GM21367 (cell line): ENCODE results near the gene TCTN2.

ENCODE experiments used
- ATAC-seq: cut with Tn5 transposase; IDR thresholded peaks from one replicate; pipeline ENCODE4 v1.9.1; 2021; ENCODE audit not compliant: unreplicated experiment

The TCTN2 gene

DNA sequence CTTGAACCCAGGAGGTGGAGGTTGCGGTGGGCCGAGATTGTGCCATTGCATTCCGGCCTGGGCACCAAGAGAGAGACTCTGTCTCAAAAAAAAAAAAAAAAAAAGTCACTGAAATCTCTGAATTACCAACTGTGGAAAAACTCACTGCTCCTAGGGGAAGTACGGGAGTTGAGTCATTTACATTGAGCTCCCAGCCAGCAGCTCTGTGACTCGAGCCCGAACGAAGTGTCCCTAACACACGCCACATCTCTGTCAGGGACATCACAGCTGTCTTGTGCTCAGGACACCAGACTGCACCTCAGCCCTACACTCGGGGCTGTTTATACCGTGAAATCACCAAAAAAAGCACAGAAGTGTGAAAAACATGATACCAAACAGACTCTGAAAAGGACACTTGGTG, 62.3 kb downstream of the TCTN2 start:
- ATAC-seq = no peak

DNA sequence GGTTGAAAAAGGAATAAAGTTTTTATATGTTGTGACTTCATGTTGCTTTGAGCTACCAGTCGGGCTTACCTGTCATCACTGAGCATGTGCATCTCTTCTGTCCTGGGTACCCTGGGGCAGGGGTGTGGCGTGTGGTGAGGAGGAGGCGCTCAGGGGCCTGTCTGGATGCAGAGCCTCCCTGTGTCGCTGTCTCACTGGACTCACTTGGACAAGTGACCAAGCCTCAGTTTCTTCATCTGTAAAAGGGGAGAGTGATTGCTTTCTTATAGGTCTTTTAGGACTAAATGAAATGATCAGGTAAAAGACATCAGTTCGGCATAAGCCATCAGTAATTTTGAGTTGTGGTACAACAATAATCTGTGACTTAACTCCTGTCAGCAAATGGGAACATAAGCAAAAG, 63.4 kb downstream of the TCTN2 start:
- ATAC-seq = no peak

DNA sequence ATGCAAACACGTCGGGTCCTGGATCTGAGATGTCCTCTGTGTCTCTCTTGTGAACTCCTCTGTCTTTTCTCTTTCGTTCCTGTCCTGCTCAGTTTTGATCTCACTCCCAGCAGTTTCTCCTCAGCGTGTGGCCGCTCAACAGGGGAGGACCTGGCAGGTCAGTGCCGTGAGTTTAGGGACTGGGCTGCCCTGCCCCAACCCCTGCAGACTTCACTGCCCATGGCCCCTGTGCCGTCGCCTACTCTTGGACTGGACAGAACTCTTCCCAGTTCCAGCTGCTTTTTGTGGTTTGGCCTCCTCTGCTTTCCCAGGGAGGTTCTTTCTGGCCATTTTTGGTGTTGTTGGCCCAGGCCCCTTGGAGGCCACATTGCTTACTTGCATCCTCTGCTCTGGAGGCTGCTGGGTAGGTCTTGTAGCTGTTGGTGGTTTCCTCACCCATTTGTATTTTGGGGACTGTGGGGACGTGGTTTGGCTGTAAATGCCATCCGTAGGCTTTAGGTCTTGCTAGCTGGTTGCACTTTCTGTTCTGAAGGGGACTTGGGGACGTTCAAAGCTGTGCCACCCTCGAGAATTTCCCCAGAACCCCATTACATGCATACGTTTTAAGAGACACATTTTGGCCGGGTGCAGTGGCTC, 71.1 kb downstream of the TCTN2 start:
- ATAC-seq = no peak

DNA sequence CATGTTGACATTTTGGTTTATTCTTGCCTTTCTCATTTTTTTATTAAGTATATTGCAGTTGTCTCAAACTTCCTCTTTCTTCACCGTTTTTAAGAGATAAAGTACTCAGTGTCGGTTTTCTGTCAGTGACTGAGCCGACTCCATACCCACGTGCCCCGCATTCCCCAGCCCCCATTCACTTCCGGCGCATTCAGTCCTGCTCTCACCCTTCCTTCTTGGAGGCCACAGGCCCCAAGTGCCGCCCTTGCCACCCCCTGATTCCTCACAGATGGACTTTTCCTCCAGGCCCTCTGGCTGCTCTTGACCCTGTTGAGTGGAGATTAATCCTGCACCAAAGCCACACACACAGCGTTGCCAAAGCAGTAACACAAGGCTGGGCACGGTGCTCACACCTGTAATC, 72.1 kb downstream of the TCTN2 start:
- no peak for ATAC-seq

DNA sequence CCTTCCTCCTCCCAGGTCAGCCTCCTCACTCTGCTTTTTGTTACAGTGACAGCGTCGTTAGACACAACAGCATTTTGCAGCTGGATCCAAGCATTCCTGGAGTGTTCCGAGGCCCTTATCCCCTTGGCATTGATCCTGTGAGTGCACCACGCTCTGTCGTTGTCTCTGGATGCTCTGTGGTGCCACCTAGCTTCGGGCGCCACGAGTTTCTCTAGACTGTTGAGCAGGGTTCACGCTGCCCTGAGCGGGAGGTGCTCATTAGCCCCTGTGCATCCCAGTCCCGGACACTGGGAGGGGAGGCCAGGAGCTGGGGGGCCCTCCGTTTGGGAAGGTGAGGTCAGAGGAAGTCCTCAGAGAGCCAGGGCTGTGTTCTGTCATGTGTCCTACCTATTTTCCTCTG, 73.9 kb downstream of the TCTN2 start:
- ATAC-seq = no peak

DNA sequence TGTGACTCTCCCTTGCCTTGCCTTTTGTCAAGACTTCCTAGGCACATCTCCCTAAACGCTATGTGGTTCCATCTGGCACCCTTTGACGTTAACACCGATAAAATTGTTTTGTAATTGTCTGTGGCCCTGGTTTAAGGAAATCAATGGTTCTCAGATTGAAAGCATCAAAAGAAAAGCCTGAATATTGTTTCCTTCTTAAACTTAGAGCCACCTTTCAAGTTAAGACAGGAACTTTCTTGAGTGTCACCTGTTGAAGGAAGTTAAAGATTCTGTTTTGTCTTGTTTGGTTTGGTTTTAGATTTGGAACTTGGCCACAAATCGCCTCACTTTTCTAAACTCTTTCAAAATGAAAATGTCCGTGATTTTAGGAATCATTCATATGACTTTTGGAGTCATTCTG, 76.4 kb downstream of the TCTN2 start:
- no peak for ATAC-seq

DNA sequence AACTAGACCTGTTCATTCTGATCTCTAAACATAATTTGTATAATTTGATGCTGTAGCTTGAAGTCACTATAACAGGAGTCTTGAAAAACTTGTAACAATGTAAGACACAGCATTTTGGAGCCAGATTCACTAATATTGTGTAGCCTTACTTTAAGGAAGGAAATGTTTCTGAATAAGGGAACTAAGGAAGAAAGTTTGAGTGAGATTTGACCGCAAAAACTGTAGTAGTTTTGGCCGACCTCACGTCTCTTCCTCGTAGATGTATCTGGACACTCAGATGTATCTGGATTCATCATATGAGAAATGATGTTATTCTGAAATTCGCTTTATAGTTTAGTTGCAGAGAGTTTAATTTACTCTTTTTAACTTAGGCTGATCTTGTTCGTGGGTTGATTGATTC, 77.2 kb downstream of the TCTN2 start:
- no peak for ATAC-seq

DNA sequence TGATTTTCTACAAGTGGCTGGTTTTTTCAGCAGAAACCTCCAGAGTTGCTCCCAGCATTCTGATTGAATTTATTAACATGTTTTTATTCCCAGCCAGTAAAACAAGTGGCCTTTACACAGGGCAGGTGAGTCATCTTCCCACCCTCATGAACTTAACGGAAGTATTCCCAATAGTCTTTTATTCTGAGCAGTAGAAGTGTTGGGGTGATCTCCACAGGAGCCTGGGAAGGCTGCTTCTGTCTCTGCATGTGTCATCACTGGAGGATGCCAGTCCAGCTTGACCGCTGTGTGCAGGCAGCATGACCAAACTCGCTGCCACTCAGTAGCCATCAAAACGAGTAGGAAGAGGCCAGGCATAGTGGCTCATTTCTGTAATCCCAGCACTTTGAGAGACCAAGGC, 77.7 kb downstream of the TCTN2 start:
- ATAC-seq = no peak

DNA sequence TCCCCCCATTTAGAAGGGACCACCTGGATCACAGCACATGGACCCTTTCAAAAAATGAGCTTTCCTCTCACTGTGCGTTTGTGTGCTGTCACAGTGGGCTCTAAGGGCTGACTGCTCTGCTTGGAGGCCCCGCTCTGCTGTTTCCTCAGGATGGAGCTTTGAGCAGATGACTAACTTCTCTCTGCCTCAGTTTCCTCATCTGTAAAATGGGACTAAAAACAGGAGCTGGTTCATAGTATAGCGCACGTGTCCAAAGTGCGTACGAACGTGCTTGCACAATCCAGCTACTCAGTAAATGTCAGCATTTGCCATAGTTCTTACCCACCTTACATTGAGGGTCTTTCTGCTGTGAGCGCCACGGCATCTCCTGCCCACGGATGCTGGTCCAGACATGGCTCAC, 78.4 kb downstream of the TCTN2 start:
- no peak for ATAC-seq

DNA sequence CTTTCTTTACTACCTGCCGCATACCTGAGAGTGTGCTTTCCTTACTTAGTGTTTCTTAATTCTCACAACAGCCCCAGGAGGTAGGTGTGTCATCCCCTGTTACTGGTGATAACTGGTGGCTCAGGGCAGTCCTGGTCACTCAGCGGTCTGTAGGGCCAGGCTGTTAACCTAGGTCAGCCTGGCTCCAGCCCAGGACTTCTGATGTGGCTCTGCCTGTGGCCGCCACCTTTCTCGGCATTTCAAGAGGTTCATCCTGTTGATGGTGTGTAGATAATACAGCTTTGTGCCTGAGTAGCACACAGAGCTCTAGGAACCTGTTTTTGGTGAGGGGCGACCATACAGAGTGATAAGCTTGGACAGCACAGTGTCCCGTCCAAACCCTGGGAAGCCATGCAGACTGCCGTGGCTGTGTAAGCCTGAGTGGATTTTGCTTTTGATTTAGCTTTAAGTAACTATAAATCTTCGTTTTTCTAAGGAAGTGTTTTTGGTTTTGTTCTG, 79.3 kb downstream of the TCTN2 start:
- ATAC-seq = no peak

DNA sequence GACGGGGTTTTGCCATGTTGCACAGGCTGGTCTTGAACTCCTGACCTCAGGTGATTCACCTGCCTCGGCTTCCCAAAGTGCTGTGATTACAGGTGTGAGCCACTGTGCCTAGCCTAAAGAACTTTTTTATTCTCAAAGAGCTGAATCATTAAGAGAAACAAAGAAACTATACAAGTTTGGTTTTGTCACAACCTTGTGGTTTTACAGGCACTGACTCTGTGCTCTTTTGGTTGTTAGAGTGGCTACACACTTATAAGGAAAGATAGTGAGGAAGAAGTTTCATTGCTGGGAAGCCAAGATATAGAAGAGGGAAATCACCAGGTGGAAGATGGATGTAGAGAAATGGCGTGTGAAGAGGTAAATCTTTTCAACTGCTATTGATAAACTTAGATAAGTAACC, 81.1 kb downstream of the TCTN2 start:
- ATAC-seq = no peak

DNA sequence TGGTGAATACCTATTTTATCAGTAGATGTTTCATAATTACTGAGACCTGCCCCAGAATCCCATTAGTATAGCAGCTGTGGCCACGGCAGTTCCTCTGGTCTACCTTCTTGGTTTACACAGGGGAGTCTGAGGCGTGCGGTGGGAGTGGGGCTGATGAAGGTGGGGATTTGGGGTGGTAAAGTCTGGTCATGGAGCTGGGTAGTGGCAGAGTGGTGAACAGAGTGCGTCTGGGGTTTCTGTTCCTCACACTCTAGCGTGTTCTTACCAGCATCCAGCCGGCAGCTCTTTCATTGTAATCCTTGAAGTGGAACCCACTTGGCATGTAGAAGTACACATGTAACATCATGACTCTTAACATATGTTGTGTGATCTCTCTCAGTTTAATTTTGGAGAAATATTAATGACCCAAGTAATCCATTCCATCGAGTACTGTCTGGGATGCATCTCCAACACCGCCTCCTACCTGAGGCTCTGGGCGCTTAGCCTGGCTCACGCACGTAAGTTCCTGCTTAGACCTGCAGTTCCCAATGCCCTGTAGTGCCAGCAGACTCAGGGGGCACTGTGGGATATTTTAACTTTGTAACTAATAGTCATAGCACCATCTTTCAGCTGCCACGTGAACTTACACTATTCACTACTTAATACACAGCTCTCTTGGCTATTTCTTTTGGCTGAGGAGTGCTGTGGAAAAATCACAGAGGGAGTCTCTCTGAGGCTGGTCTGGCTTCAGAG, 83.3 kb downstream of the TCTN2 start:
- no peak for ATAC-seq

DNA sequence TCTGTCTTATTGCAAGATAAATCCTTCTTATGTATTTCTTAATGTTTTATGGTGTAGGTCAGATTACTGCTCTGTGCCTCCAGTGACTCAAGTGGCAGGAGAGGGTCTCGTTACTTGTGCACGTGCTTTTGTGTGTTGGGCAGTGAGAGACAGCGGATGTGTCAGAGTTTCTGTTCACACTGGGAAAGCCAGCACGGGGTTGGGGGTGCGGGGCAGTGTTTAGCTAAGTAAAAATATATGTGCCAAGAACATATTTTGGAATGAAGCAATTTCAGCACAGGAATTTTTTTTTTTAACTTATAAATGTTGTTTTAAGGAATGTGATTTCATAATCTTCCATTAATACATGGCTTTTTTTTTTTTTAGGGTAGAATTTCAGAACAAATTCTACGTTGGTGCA, 86.6 kb downstream of the TCTN2 start:
- no peak for ATAC-seq
